ENCODE measurements around the gene SEMA5A. TPM values are rescaled to one million over a fixed set of nuclear protein-coding genes. Genes with fewer than 3 reads are reported as not detected.

Gene SEMA5A
- total and polyA plus RNA-seq, 2 of the 13 experiments (the other 11 are each of a cell fraction or from before 2014, with no cell fraction given) = 0.01 TPM; not detected in 1

DNA sequence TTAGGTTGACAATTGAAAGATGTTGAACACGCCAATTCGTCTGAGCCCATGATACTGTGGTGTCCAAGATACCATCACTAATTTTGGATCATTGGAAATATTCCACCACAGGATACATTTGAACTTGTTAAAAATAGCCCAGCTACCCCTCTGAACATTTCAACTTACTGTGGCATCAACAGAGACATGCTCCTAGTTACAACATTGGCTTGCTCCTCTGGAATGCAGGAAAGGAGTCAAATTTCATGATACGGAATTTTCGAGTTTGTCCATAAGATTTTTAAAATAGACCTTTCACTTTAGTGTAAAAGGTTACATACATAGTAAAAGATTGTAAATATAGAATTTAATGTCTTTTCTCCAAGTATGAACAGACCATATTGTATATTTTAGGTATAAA lies 12.8 kb downstream of the SEMA5A start:
- no peak for DNase-seq (ENCODE audit: low spot score)
- no peak for ATAC-seq
- H3K9me3 ChIP-seq (ENCODE audit: low read length) = no peaks in the 10 kb centered on the region
- BruUV-seq (replicated peaks) = no TSS peak
- TF ChIP-seq KDM4B (CRISPR knock-in tag; IDR thresholded peaks at IDR 0.05) = no peak
- TF ChIP-seq ASH2L (IDR thresholded peaks at IDR 0.05; ENCODE audit: insufficient read length, low read depth, low read length) = no peak
- TF ChIP-seq ZNF776 (CRISPR knock-in tag; IDR thresholded peaks at IDR 0.05) = no peak
- no peak for TF ChIP-seq PHF8 (CRISPR knock-in tag; IDR thresholded peaks at IDR 0.05)
- no peak for TF ChIP-seq ZNF773 (CRISPR knock-in tag; IDR thresholded peaks at IDR 0.05; ENCODE audit: borderline replicate concordance)
- TF ChIP-seq KDM6A (CRISPR knock-in tag; IDR thresholded peaks at IDR 0.05; ENCODE audit: low read depth) = no peak
- no peak for TF ChIP-seq GTF2F1 (IDR thresholded peaks at IDR 0.05; ENCODE audit: low read length)
- no peak for TF ChIP-seq ZNF335 (CRISPR knock-in tag; IDR thresholded peaks at IDR 0.05)
- TF ChIP-seq ZNF670 (CRISPR knock-in tag; IDR thresholded peaks at IDR 0.05; ENCODE audit: borderline replicate concordance) = no peak
- no peak for TF ChIP-seq ZNF296 (CRISPR knock-in tag; conservative IDR thresholded peaks at IDR 0.05)
- TF ChIP-seq MIXL1 (CRISPR knock-in tag; IDR thresholded peaks at IDR 0.05) = no peak
- no peak for TF ChIP-seq ZNF3 (CRISPR knock-in tag; IDR thresholded peaks at IDR 0.05)
- TF ChIP-seq, protein P1, sequence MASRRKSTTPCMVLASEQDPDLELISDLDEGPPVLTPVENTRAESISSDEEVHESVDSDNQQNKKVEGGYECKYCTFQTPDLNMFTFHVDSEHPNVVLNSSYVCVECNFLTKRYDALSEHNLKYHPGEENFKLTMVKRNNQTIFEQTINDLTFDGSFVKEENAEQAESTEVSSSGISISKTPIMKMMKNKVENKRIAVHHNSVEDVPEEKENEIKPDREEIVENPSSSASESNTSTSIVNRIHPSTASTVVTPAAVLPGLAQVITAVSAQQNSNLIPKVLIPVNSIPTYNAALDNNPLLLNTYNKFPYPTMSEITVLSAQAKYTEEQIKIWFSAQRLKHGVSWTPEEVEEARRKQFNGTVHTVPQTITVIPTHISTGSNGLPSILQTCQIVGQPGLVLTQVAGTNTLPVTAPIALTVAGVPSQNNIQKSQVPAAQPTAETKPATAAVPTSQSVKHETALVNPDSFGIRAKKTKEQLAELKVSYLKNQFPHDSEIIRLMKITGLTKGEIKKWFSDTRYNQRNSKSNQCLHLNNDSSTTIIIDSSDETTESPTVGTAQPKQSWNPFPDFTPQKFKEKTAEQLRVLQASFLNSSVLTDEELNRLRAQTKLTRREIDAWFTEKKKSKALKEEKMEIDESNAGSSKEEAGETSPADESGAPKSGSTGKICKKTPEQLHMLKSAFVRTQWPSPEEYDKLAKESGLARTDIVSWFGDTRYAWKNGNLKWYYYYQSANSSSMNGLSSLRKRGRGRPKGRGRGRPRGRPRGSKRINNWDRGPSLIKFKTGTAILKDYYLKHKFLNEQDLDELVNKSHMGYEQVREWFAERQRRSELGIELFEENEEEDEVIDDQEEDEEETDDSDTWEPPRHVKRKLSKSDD (CRISPR knock-in tag; IDR thresholded peaks at IDR 0.05; ENCODE audit: low read depth) = no peak
- TF ChIP-seq HMGA1 (CRISPR knock-in tag; conservative IDR thresholded peaks at IDR 0.05) = no peak
- TF ChIP-seq ZNF550 (CRISPR knock-in tag; IDR thresholded peaks at IDR 0.05; ENCODE audit: borderline replicate concordance) = no peak
- TF ChIP-seq XRCC5 (optimal IDR thresholded peaks at IDR 0.05; ENCODE audit: low read length) = no peak
- TF ChIP-seq, protein P2, sequence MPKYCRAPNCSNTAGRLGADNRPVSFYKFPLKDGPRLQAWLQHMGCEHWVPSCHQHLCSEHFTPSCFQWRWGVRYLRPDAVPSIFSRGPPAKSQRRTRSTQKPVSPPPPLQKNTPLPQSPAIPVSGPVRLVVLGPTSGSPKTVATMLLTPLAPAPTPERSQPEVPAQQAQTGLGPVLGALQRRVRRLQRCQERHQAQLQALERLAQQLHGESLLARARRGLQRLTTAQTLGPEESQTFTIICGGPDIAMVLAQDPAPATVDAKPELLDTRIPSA (CRISPR knock-in tag; IDR thresholded peaks at IDR 0.05; ENCODE audit: borderline replicate concordance) = no peak
- TF ChIP-seq ZEB1 (IDR thresholded peaks at IDR 0.05; ENCODE audit: insufficient replicate concordance, low read depth) = no peak
- TF ChIP-seq ARHGAP35 (CRISPR knock-in tag; IDR thresholded peaks at IDR 0.05; ENCODE audit: borderline replicate concordance) = no peak
- no peak for TF ChIP-seq WIZ (CRISPR knock-in tag; IDR thresholded peaks at IDR 0.05)
- H3K4me3 ChIP-seq (replicated peaks in 1 of 3; ENCODE audit: insufficient read depth in 1 of 3, low read depth in 2 of 3, low read length in 3 of 3) = no peak overlapping the region
- H3K9ac ChIP-seq (ENCODE audit: insufficient read depth, low read depth, low read length) = no peak overlapping the region
- CTCF ChIA-PET (ENCODE audit: low intra/inter-chr PET ratio, low total read pairs) = no interaction called here
- no peaks in the 10 kb centered on the region for H4K20me1 ChIP-seq (ENCODE audit: insufficient read depth, low read length)
- FAIRE-seq = no peak
- POLR2A ChIA-PET = no interaction called here
- no peaks in the 10 kb centered on the region for H3K4me1 ChIP-seq (ENCODE audit: insufficient read depth, low read length)
- WGBS (ENCODE audit: low lambda C conversion rate) = 3% methylated on average over 4 of the region's 4 CpGs
- H3K79me2 ChIP-seq (ENCODE audit: insufficient read depth, low read length) = no peaks in the 10 kb centered on the region
- intact Hi-C loops (cut with micrococcal nuclease; ENCODE audit: unreplicated experiment) = no loop called here
- H3K27ac ChIP-seq (ENCODE audit: extremely low read length, insufficient read depth, low read length) = no peak overlapping the region
- no peaks in the 10 kb centered on the region for H3K27me3 ChIP-seq (ENCODE audit: control insufficient read depth in 1 of 2, insufficient read depth in 2 of 2, low read length in 2 of 2)
- in situ Hi-C loops (cut with HindIII; ENCODE audit: extremely low pct_ligation_motif_present, low pct_unique_long_range_greater_than_20kb) = no loop called here
- H3K4me2 ChIP-seq (ENCODE audit: low read depth, low read length) = no peak overlapping the region
- no peaks in the 10 kb centered on the region for H3K36me3 ChIP-seq (replicated peaks in 1 of 2; ENCODE audit: control insufficient read depth in 1 of 2, insufficient read depth in 2 of 2, low read length in 2 of 2)
- H2AFZ ChIP-seq (ENCODE audit: low read length) = no peak overlapping the region
